Ammon's horn (tissue), 1 donor: ENCODE data around the gene GRHL1.
A peak's percentile ranks its signal among the peaks of the same experiment; 100 is the strongest.

Source experiments
- DNase-seq: peaks from one replicate; pipeline ENCODE4 v3.0.0-alpha.2; 2016; ENCODE audit warnings: low spot score

GRHL1 gene

GRCh38 chr2:9949239-9949991 is 2.1 kb upstream of the GRHL1 start:
- DNase-seq = no peak

- no peak for DNase-seq
These were observed 1.4 kb upstream of the GRHL1 start for GRCh38 chr2:9949992-9950520.

DNA sequence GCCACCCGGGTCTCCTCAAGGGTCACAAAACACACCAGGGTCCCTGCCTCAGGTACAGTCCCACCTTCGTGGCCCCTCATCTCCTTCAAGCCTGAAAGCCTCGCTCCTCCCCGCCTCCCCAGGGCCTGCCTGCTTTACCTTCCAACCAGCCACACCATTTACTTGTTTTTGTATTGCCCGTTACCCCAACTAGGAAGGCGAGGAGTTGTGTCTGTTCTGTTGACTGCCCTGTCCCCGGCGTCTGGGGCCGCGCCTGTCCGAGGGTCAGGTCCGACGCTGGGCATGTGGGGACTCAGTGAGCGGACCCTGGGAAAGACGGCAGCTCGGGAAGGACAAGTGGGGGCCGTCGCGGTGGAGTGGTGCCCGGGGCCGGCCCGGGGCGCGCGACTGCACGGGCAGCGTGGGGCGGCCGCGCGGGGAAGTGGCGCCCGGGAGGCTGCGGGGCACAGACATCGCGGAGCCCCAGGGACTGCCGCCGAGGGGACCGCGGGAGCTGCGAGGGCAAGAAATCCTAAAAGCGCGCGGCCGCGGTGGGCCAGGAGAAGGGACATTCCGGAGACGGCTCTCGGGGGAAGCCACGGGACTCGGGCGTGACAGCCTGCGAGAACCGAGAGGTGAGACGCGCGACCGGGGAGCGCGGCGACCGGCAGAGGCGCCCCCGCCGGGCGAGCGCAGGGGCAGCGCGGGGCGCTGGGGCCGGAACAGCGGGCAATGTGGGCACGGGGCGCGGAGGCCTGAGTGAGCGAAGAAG is 797 bp upstream of the GRHL1 start:
- no peak for DNase-seq

- peak; percentile 94 for DNase-seq
These were observed 296 bp upstream of the GRHL1 start for GRCh38 chr2:9951272-9951521.

- no peak for DNase-seq
These were observed 819 bp downstream of the GRHL1 start for GRCh38 chr2:9952286-9952737.

DNA sequence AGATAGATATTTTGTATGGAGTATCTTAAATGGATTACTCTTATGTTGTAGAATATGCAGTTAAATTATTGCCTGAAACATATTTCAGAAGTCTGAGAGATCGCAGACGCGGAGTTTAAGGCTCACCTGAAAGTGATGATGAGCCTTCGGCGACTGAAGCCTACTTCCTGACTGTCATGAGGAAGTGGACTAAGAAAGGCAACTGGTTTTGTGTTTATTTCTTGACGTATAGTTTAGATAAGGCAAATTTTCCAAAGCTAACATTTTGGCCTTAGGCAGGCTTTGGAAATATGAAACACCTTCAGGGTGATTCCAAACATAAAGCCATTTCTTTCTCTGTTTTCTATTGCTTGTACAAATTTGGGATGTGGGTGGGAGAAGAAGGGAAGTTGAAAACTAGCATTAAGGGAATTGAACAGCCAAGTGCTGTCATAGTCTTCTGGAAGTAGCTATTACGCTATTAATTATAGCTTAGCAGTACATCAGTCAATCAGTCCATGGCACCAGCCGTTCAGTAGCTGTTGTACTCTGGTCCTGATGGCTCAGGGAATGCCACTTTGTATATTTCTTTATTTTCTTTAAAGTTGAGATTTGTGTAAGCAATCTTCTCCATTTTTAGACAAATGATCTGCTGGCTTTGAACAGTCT is 1.5 kb downstream of the GRHL1 start:
- DNase-seq = no peak

DNA sequence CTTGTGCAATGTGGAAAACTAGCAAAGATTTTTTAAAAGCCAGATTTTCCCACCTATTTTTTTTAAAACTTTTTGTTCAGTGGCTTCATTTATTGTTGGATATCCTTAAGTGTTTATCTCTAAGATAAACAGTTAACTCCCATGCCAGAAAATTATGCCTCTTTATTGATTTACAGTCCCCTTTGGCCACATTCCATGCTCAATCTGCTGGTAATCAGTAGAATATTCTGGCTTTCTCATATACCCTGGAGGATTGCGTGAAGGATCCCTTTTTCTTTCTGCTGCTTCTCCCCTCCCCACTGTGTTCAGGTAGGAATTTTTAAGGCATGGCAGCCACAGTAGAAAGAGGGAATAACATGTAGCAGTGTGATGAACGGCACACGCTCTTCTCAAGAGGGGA is 2.6 kb downstream of the GRHL1 start:
- no peak for DNase-seq

- DNase-seq = no peak
These were observed 6.6 kb downstream of the GRHL1 start for GRCh38 chr2:9958057-9958456.

DNA sequence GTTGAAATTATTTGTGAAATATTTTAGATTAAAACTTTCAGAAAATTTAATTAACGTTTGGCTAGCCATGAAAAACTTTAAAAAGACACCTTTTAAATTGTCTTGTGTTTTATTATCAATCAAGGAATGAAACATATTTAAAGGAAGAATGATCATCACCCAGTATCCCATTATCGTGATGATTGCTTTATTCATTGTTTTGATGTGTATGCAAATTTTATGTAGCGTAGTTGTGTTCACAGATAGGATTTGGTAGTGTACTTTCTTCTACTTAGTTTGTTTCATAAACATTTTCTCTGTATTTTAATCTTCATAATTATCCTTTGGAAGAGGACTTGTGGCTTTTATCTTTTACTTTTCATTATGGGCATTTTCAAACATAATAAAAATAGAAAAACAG is 7.8 kb downstream of the GRHL1 start:
- no peak for DNase-seq

- peak; percentile 69 for DNase-seq
These were observed 9.5 kb downstream of the GRHL1 start for GRCh38 chr2:9961013-9961412.

GRCh38 chr2:9964334-9964980 is 13.0 kb downstream of the GRHL1 start:
- DNase-seq = no peak

DNA sequence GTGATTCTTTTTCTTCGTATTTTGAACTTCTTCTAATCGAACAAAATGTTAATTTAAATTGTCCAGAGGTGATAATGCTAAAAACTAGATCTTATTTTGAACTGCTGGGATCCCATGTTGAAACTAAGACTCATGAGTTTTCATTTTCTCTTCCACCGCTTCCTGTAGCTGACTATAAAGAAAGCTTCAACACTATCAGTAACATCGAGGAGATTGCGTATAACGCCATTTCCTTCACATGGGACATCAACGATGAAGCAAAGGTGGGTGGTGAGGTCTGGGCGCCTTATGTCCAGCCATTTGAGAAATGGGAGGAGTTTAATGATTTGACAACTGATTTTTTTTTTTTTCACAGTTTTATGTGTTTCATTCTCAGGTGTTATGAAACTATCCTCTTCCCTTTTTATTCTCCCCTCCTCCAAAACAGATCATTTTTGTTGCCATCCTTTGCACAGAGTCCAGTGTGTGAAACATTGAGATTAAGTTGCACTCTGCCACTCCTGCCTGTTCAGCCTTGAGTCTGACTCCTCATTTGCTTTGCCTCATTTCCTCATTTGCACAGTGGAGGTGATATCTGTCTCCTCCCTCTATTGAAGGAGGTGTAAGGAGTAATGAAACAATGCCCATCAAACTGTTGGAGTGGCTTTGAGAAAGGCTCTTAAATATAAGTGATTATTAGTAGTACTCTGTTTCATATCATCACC is 13.8 kb downstream of the GRHL1 start:
- DNase-seq = no peak

DNA sequence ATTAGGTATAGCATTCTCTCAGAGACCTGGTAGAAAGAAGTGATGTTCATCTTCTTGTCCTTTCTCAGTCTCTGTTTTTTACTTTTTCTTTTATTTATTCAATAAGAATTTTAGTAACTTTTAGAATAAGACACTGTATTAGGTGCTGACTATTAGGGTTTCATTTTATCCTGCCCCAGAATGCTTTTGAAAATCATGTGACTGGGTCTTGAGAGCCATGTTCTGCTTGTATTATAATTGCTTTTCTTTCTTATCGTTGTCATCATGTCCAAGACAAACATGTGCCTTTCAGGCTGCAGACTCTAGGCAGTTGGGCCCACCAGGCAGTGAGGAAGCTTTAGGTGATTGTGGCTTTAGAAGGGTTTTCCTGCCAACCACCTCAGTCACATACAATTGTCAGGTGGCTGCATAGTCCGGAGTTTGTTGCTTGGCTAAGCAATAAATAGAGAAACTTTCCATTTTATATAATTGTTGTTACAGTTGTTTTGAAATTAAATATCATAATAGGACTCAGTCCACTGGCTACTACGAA is 15.1 kb downstream of the GRHL1 start:
- DNase-seq = no peak

GRCh38 chr2:9967053-9967775 is 15.7 kb downstream of the GRHL1 start:
- DNase-seq = no peak

GRCh38 chr2:9968553-9969497 is 17.3 kb downstream of the GRHL1 start:
- no peak for DNase-seq

GRCh38 chr2:9970200-9971044 is 18.9 kb downstream of the GRHL1 start:
- DNase-seq = no peak

GRCh38 chr2:9971105-9971818 is 19.8 kb downstream of the GRHL1 start:
- no peak for DNase-seq

GRCh38 chr2:9971890-9972289 is 20.4 kb downstream of the GRHL1 start:
- DNase-seq = no peak
